CD4-positive, alpha-beta T cell treated with Interleukin-10 for 1 hour (primary cell): ENCODE results near the gene ITPR2.
"Not testable (repeated sequence)": the region's sequence is repeated elsewhere in the genome, so short reads cannot be mapped to it uniquely, and the experiment has no call there.

Source experiments
- DNase-seq: peaks from one replicate; pipeline ENCODE4 v3.0.0-alpha.2; 2020

ITPR2 gene

GRCh38 chr12:26698186-26698585 lies 134.8 kb downstream of the ITPR2 start:
- DNase-seq = no peak

- no peak for DNase-seq
Observed at GRCh38 chr12:26697217-26697616, 135.8 kb downstream of the ITPR2 start.

- DNase-seq = no peak
Observed at GRCh38 chr12:26696613-26697092, 136.3 kb downstream of the ITPR2 start.

- no peak for DNase-seq
Observed at GRCh38 chr12:26696048-26696612, 136.9 kb downstream of the ITPR2 start.

- no peak for DNase-seq
Observed at GRCh38 chr12:26694402-26694801, 138.6 kb downstream of the ITPR2 start.

GRCh38 chr12:26692407-26692806 lies 140.6 kb downstream of the ITPR2 start:
- no peak for DNase-seq

- no peak for DNase-seq
Observed at GRCh38 chr12:26691234-26691970, 141.6 kb downstream of the ITPR2 start.

GRCh38 chr12:26690601-26691000 lies 142.4 kb downstream of the ITPR2 start:
- DNase-seq = no peak

- DNase-seq = no peak
Observed at GRCh38 chr12:26689281-26689841, 143.6 kb downstream of the ITPR2 start.

GRCh38 chr12:26688344-26688904 lies 144.6 kb downstream of the ITPR2 start:
- DNase-seq = no peak

GRCh38 chr12:26686408-26686807 lies 146.6 kb downstream of the ITPR2 start:
- no peak for DNase-seq

GRCh38 chr12:26684101-26684500 lies 148.9 kb downstream of the ITPR2 start:
- DNase-seq = no peak

GRCh38 chr12:26683443-26683842 lies 149.6 kb downstream of the ITPR2 start:
- DNase-seq = no peak

- no peak for DNase-seq
Observed at GRCh38 chr12:26680727-26681455, 152.1 kb downstream of the ITPR2 start.

GRCh38 chr12:26678697-26679660 lies 154.0 kb downstream of the ITPR2 start:
- no peak for DNase-seq

- DNase-seq = not testable (repeated sequence)
Observed at GRCh38 chr12:26671487-26671886, 161.5 kb downstream of the ITPR2 start.

- DNase-seq = no peak
Observed at GRCh38 chr12:26668847-26669246, 164.1 kb downstream of the ITPR2 start.

GRCh38 chr12:26668230-26668629 lies 164.8 kb downstream of the ITPR2 start:
- no peak for DNase-seq

GRCh38 chr12:26666286-26666685 lies 166.7 kb downstream of the ITPR2 start:
- no peak for DNase-seq

GRCh38 chr12:26661399-26661798 lies 171.6 kb downstream of the ITPR2 start:
- no peak for DNase-seq

- DNase-seq = no peak
Observed at GRCh38 chr12:26659930-26660329, 173.1 kb downstream of the ITPR2 start.

GRCh38 chr12:26658991-26659390 lies 174.0 kb downstream of the ITPR2 start:
- no peak for DNase-seq
